Endodermal cell (in vitro differentiated cells): ENCODE measurements around the gene SMIM31. TPM values are rescaled to one million over a fixed set of nuclear protein-coding genes. Genes with fewer than 3 reads are reported as not detected.

ENCODE experiments used
- DNase-seq: peaks from one replicate; pipeline ENCODE4 v3.0.0-alpha.2; 2017
- H3K27ac ChIP-seq: 2 replicates; pipeline ENCODE4 v1.5.1; 2013; ENCODE audit warnings: mild to moderate bottlenecking, low read depth, low read length, moderate library complexity
- H3K27me3 ChIP-seq: 2 replicates; pipeline ENCODE4 v1.6.1; 2013; ENCODE audit warnings: mild to moderate bottlenecking, low read length, moderate library complexity; ENCODE audit not compliant: insufficient read depth, control insufficient read depth, poor library complexity, severe bottlenecking
- H3K36me3 ChIP-seq: 2 replicates; pipeline ENCODE4 v1.7.0; 2013; ENCODE audit warnings: mild to moderate bottlenecking, low read length, moderate library complexity; ENCODE audit not compliant: control insufficient read depth, insufficient read depth
- H3K4me1 ChIP-seq: one replicate; pipeline ENCODE4 v1.7.0; 2013; ENCODE audit warnings: low read length; ENCODE audit not compliant: control insufficient read depth, insufficient read depth
- H3K4me3 ChIP-seq: 2 replicates; pipeline ENCODE4 v1.5.1; 2013; ENCODE audit warnings: mild to moderate bottlenecking, low read length, moderate library complexity
- H3K9ac ChIP-seq: 2 replicates; pipeline ENCODE4 v1.6.1; 2013; ENCODE audit warnings: mild to moderate bottlenecking, low read length, moderate library complexity; ENCODE audit not compliant: poor library complexity, severe bottlenecking; ENCODE audit errors: extremely low read depth
- H3K9me3 ChIP-seq: 2 replicates; pipeline ENCODE4 v1.6.1; 2013; ENCODE audit warnings: mild to moderate bottlenecking, low read length, moderate library complexity; ENCODE audit not compliant: control insufficient read depth
- H3K27ac Mint-ChIP-seq: 2 replicates; pipeline ENCODE4 v1.8.0; 2020; ENCODE audit warnings: mixed read lengths
- H3K27me3 Mint-ChIP-seq: 2 replicates; pipeline ENCODE4 v1.8.0; 2021; ENCODE audit warnings: mild to moderate bottlenecking, mixed read lengths; ENCODE audit not compliant: insufficient read depth
- H3K36me3 Mint-ChIP-seq: 2 replicates; pipeline ENCODE4 v1.8.0; 2020; ENCODE audit warnings: low read depth, mixed read lengths
- H3K4me1 Mint-ChIP-seq: 2 replicates; pipeline ENCODE4 v1.8.0; 2020; ENCODE audit warnings: mixed read lengths
- H3K4me3 Mint-ChIP-seq: 2 replicates; pipeline ENCODE4 v1.8.0; 2020; ENCODE audit warnings: mild to moderate bottlenecking, moderate library complexity, mixed read lengths
- H3K9me3 Mint-ChIP-seq: 2 replicates; pipeline ENCODE4 v1.8.0; 2020; ENCODE audit warnings: mild to moderate bottlenecking, mixed read lengths
- WGBS, 2 experiments: methylation state at CpG; one replicate each; pipeline versions ENCODE4 v1.1.5 to v1.1.7; 2013; ENCODE audit warnings: missing lambda C conversion rate in 2 of 2, mixed read lengths in 1 of 2; ENCODE audit not compliant: insufficient coverage in 1 of 2, insufficient read length in 1 of 2; 5-methylcytosine and 5-hydroxymethylcytosine counted together
- total RNA-seq, 2 donors: library from RNA; stranded (reverse); fragmentation: NEBNext Ultra II Directional in 1 of 2; extraction: Animal tissue kit (Norgen Biotek cat#: 25700) in 1 of 2; gene quantifications; 2 replicates in 1 of 2; 3 replicates in 1 of 2; pipeline ENCODE4 v1.2.1, GENCODE V29; 2021
- TF ChIP-seq, protein P1 (sequence below): fragments of 200-600 bp; sonication (generic); conservative IDR thresholded peaks from 2 replicates; pipeline ENCODE4 v1.5.0; 2021; ENCODE audit warnings: antibody characterized with exemption, mild to moderate bottlenecking

Gene SMIM31
- total RNA-seq, 2 donors from 2014 or later: not detected

DNA sequence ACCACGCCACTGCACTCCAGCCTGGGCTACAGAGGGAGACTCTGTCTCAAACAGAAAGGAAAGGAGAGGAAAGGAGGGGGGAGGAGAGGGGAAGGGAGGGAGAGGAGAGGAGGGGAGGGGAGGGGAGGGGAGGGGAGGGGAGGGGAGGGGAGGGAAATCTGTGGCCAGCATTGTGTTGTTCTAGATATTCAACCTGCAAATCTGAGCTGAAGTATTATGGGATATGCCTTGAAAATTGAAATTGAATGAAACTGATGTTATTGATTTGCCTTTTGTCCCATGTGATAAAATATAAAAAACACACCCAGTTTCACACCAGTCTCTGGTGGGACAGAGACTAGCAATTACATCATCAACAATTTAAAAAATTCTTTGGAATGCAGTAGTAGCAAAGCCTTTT is 1.5 kb downstream of the SMIM31 start:
- Mint-ChIP-seq H3K36me3 (peaks cover 9% of the 10 kb centered on the region), H3K27ac (no peak overlapping the region), H3K27me3 (no peaks in the 10 kb centered on the region), H3K4me1 (no peaks in the 10 kb centered on the region), H3K9me3 (peaks cover 33% of the 10 kb centered on the region), H3K4me3 (no peak overlapping the region)
- Histone ChIP-seq H3K4me1 (no peaks in the 10 kb centered on the region), H3K9ac (no peak overlapping the region), H3K27me3 (no peaks in the 10 kb centered on the region), H3K4me3 (no peak overlapping the region), H3K36me3 (no peaks in the 10 kb centered on the region), H3K9me3 (peaks cover 11% of the 10 kb centered on the region), H3K27ac (no peak overlapping the region)
- TF ChIP-seq, protein P1, sequence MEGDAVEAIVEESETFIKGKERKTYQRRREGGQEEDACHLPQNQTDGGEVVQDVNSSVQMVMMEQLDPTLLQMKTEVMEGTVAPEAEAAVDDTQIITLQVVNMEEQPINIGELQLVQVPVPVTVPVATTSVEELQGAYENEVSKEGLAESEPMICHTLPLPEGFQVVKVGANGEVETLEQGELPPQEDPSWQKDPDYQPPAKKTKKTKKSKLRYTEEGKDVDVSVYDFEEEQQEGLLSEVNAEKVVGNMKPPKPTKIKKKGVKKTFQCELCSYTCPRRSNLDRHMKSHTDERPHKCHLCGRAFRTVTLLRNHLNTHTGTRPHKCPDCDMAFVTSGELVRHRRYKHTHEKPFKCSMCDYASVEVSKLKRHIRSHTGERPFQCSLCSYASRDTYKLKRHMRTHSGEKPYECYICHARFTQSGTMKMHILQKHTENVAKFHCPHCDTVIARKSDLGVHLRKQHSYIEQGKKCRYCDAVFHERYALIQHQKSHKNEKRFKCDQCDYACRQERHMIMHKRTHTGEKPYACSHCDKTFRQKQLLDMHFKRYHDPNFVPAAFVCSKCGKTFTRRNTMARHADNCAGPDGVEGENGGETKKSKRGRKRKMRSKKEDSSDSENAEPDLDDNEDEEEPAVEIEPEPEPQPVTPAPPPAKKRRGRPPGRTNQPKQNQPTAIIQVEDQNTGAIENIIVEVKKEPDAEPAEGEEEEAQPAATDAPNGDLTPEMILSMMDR: no peak
- DNase-seq: no peak
- 100% methylated on average over 1 of the region's 1 CpG; no CpG with 5 or more reads in 1 of the 2 experiments for WGBS, 2 experiments

DNA sequence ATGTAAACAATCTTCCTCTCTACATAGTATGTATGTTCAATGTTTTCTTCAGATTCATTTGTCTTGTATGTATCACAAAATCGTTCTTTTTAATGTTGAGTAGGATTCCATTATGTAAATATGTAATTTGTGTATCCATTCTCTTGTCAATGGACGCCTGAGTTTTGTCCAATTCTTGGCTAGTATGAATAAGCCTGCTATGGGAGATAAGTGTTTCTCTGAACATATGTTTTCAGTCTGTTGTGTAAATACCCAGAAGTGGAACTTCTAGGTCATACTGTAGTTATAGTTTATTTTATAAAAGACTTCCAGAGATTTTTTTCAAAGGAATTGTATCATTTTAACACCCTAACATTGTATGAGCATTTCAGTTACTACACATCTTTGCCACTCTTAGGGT is 2.8 kb downstream of the SMIM31 start:
- Mint-ChIP-seq H3K4me3 (no peak overlapping the region), H3K36me3 (peaks cover 9% of the 10 kb centered on the region), H3K27me3 (no peaks in the 10 kb centered on the region), H3K4me1 (no peaks in the 10 kb centered on the region), H3K27ac (no peak overlapping the region), H3K9me3 (peaks cover 25% of the 10 kb centered on the region)
- Histone ChIP-seq H3K4me1 (no peaks in the 10 kb centered on the region), H3K36me3 (no peaks in the 10 kb centered on the region), H3K9me3 (peaks cover 11% of the 10 kb centered on the region), H3K27ac (no peak overlapping the region), H3K9ac (no peak overlapping the region), H3K27me3 (no peaks in the 10 kb centered on the region), H3K4me3 (no peak overlapping the region)
- DNase-seq: no peak
- 80 to 86% methylated on average over 2 of the region's 2 CpGs for WGBS, 2 experiments
- TF ChIP-seq, protein P1: no peak

DNA sequence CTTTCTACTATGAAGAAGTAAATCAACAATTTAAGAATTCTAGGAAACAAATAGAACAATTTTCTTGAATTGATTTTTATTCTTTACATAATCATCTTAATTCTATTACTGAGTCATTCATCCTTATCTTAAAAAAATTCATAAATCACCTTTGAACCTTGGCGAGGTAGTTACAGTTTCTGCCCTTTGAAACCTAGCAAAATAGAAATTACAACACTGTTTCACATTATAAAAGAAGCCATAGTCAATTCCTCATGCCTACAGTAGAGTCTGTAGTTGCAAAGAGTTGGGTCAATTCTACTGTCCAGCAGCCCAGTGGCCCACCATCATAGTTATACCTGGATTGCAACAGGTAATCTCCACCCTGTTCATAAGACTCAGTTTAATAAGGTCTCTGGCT is 7.3 kb downstream of the SMIM31 start:
- Histone ChIP-seq H3K4me3 (no peak overlapping the region), H3K9me3 (no peaks in the 10 kb centered on the region), H3K4me1 (no peaks in the 10 kb centered on the region), H3K36me3 (no peaks in the 10 kb centered on the region), H3K27me3 (no peaks in the 10 kb centered on the region), H3K9ac (no peak overlapping the region), H3K27ac (no peak overlapping the region)
- no peaks in the 10 kb centered on the region for H3K9me3 Mint-ChIP-seq
- H3K27ac Mint-ChIP-seq: no peak overlapping the region
- no peaks in the 10 kb centered on the region for H3K27me3 Mint-ChIP-seq
- DNase-seq: no peak
- 78% methylated on average over 1 of the region's 1 CpG; no CpG with 5 or more reads in 1 of the 2 experiments for WGBS, 2 experiments
- H3K4me3 Mint-ChIP-seq: no peak overlapping the region
- no peaks in the 10 kb centered on the region for H3K36me3 Mint-ChIP-seq
- TF ChIP-seq, protein P1: no peak
- H3K4me1 Mint-ChIP-seq: peaks cover 7% of the 10 kb centered on the region
